SU-DHL-6 (cell line): ENCODE data around the gene ARHGAP26.

Experiments used
- H2AFZ ChIP-seq: fragments of 200-600 bp; sonication (generic); 2 replicates; pipeline ENCODE4 v1.6.1; 2014; ENCODE audit warnings: low read depth, mild to moderate bottlenecking, moderate library complexity, mixed read lengths, antibody characterized with exemption, low read length; ENCODE audit not compliant: severe bottlenecking
- H3F3A ChIP-seq: fragments of 200-600 bp; shearing (Covaris generic); 2 replicates; pipeline ENCODE4 v1.6.0; 2016; ENCODE audit warnings: antibody characterized with exemption, mild to moderate bottlenecking; ENCODE audit not compliant: insufficient read depth
- H3K27ac ChIP-seq: fragments of 200-600 bp; sonication (generic); 2 replicates; pipeline ENCODE4 v1.5.1; 2016; ENCODE audit warnings: low read depth, mild to moderate bottlenecking, low read length, moderate library complexity, mixed read lengths
- H3K27me3 ChIP-seq: fragments of 200-600 bp; sonication (generic), shearing (Covaris generic); 2 replicates; pipeline ENCODE4 v1.6.0; 2014; ENCODE audit warnings: mild to moderate bottlenecking, low read length
- H3K36me3 ChIP-seq: fragments of 200-600 bp; sonication (generic); 2 replicates; pipeline ENCODE4 v1.6.1; 2014; ENCODE audit warnings: mild to moderate bottlenecking, low read length, mixed read lengths
- H3K4me2 ChIP-seq: fragments of 300-600, 200-600 bp; shearing (Covaris generic), sonication (generic); 2 replicates; pipeline ENCODE4 v1.6.0; 2014; ENCODE audit warnings: low read length, low read depth, mild to moderate bottlenecking; ENCODE audit not compliant: poor library complexity, severe bottlenecking
- H3K4me3 ChIP-seq: fragments of 200-600 bp; sonication (generic); 2 replicates; pipeline ENCODE4 v1.5.1; 2014; ENCODE audit warnings: antibody characterized with exemption, low read length, mild to moderate bottlenecking, mixed read lengths; ENCODE audit not compliant: insufficient read depth, poor library complexity, severe bottlenecking
- H3K79me2 ChIP-seq: fragments of 200-600 bp; sonication (generic); 2 replicates; pipeline ENCODE4 v1.6.1; 2014; ENCODE audit warnings: mild to moderate bottlenecking, low read length, moderate library complexity; ENCODE audit not compliant: insufficient read depth
- H3K9ac ChIP-seq: fragments of 200-600 bp; sonication (generic); 2 replicates; pipeline ENCODE4 v1.7.0; 2014; ENCODE audit warnings: mild to moderate bottlenecking, low read length
- H3K9me2 ChIP-seq: fragments of 200-600 bp; sonication (generic); replicated peaks from 2 replicates; pipeline ENCODE4 v1.6.1; 2014; ENCODE audit warnings: low read length; ENCODE audit not compliant: insufficient read depth
- H3K9me3 ChIP-seq: fragments of 200-600 bp; sonication (generic); 2 replicates; pipeline ENCODE4 v1.6.1; 2014; ENCODE audit warnings: low read length, mixed read lengths; ENCODE audit not compliant: insufficient read depth
- H4K20me1 ChIP-seq: fragments of 200-600 bp; sonication (generic); 2 replicates; pipeline ENCODE4 v1.6.1; 2014; ENCODE audit warnings: low read depth, mild to moderate bottlenecking, antibody characterized with exemption, low read length, moderate library complexity, mixed read lengths
- CTCF ChIP-seq: fragments of 200-600 bp; sonication (generic); IDR thresholded peaks from one replicate; pipeline ENCODE4 v1.5.1; 2017; ENCODE audit warnings: antibody characterized with exemption, mild to moderate bottlenecking, low read length, moderate library complexity; ENCODE audit not compliant: insufficient read depth, poor library complexity, severe bottlenecking
- EZH2phosphoT487 ChIP-seq: fragments of 200-600 bp; sonication (generic), shearing (Covaris generic); conservative IDR thresholded peaks from 2 replicates; pipeline ENCODE4 v1.6.1; 2018; ENCODE audit warnings: mild to moderate bottlenecking, antibody characterized with exemption, low read length, moderate library complexity, mixed read lengths

Gene ARHGAP26

GRCh38 chr5:143002459-143003327, 232.5 kb downstream of the ARHGAP26 start:
- no peaks in the 10 kb centered on the region for H3F3A ChIP-seq
- no peaks in the 10 kb centered on the region for H3K79me2 ChIP-seq
- no peak overlapping the region for H2AFZ ChIP-seq
- no peaks in the 10 kb centered on the region for H4K20me1 ChIP-seq
- H3K9me2 ChIP-seq: no peaks in the 10 kb centered on the region
- no peak overlapping the region for H3K4me3 ChIP-seq
- H3K27ac ChIP-seq: no peak overlapping the region
- no peaks in the 10 kb centered on the region for H3K36me3 ChIP-seq
- no peaks in the 10 kb centered on the region for H3K9me3 ChIP-seq
- H3K4me2 ChIP-seq: no peak overlapping the region
- TF ChIP-seq CTCF (peak; percentile 29), EZH2phosphoT487 (no peak)
- H3K9ac ChIP-seq: no peak overlapping the region
- no peaks in the 10 kb centered on the region for H3K27me3 ChIP-seq

- Histone ChIP-seq H3K9me3 (no peaks in the 10 kb centered on the region), H3K4me3 (no peak overlapping the region), H3K36me3 (no peaks in the 10 kb centered on the region), H2AFZ (no peak overlapping the region), H4K20me1 (no peaks in the 10 kb centered on the region), H3K9ac (no peak overlapping the region), H3K27me3 (no peaks in the 10 kb centered on the region), H3K4me2 (no peak overlapping the region), H3F3A (no peaks in the 10 kb centered on the region), H3K27ac (no peak overlapping the region), H3K9me2 (no peaks in the 10 kb centered on the region), H3K79me2 (no peaks in the 10 kb centered on the region)
- TF ChIP-seq EZH2phosphoT487: no peak
- TF ChIP-seq CTCF: no peak
These were observed 233.1 kb downstream of the ARHGAP26 start for GRCh38 chr5:143003328-143003636.

- Histone ChIP-seq H3F3A (no peaks in the 10 kb centered on the region), H3K79me2 (no peaks in the 10 kb centered on the region), H3K4me3 (no peak overlapping the region), H3K9me2 (no peaks in the 10 kb centered on the region), H3K9me3 (no peaks in the 10 kb centered on the region), H2AFZ (no peak overlapping the region), H3K27ac (no peak overlapping the region), H4K20me1 (no peaks in the 10 kb centered on the region), H3K4me2 (no peak overlapping the region), H3K36me3 (no peaks in the 10 kb centered on the region), H3K9ac (no peak overlapping the region), H3K27me3 (no peaks in the 10 kb centered on the region)
- TF ChIP-seq CTCF: no peak
- TF ChIP-seq EZH2phosphoT487: no peak
These were observed 234.4 kb downstream of the ARHGAP26 start for GRCh38 chr5:143004361-143005145.
